HCEC 1CT (cell line): ENCODE measurements around the gene VDAC1.

Source experiments
- DNase-seq: peaks from one replicate; pipeline ENCODE4 v3.0.0-alpha.2; 2017

The VDAC1 gene

DNA sequence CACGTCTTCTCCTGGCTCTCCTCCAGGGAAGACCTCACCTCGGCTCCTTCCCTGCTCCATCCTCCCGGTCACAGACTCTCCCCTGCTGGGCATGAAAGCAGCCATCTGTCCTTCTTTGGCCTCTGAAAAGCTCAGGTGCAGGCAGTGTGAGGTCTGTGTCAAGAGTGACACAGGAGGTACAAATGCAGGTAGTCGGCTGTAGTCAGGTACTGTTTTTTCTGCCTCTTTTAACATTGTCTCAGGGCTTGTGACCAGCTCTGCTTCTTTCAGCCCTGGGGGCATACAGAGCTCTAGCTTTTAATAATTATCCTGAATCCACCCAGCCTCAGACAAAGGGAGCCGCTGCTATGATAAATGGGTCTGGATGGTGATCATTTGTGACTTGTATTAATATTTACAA is 82.8 kb downstream of the VDAC1 start:
- no peak for DNase-seq
